Astrocyte (in vitro differentiated cells and primary cell): ENCODE measurements around the gene DAGLA. TPM values are rescaled to one million over a fixed set of nuclear protein-coding genes. Genes with fewer than 3 reads are reported as not detected.

Experiments used
- DNase-seq: peaks from one replicate; pipeline ENCODE4 v3.0.0-alpha.2; 2010; ENCODE audit warnings: low read depth
- FAIRE-seq: peaks from 2 replicates; lab custom pipeline; 2011; peaks lifted over from hg19 to GRCh38; lab: Jason Lieb, UNC
- H2AFZ ChIP-seq: 2 replicates; pipeline ENCODE4 v1.6.0; 2012; ENCODE audit warnings: low read depth, low read length, inconsistent platforms
- H3K27ac ChIP-seq: 2 replicates; pipeline ENCODE4 v1.5.1; 2011; ENCODE audit warnings: low read depth, low read length, inconsistent platforms
- H3K27me3 ChIP-seq: 2 replicates; pipeline ENCODE4 v1.6.0; 2011; ENCODE audit warnings: low read length, inconsistent platforms; ENCODE audit not compliant: insufficient read depth
- H3K36me3 ChIP-seq: 2 replicates; pipeline ENCODE4 v1.5.1; 2011; ENCODE audit warnings: low read length, inconsistent platforms; ENCODE audit not compliant: insufficient read depth
- H3K4me1 ChIP-seq: 2 replicates; pipeline ENCODE4 v1.5.1; 2011; ENCODE audit warnings: low read length, inconsistent platforms; ENCODE audit not compliant: insufficient read depth
- H3K4me2 ChIP-seq: 2 replicates; pipeline ENCODE4 v1.6.0; 2012; ENCODE audit warnings: low read length, inconsistent platforms
- H3K4me3 ChIP-seq: 2 replicates; pipeline ENCODE4 v1.5.1; 2011; ENCODE audit warnings: low read depth, mild to moderate bottlenecking, low read length, inconsistent platforms; ENCODE audit not compliant: insufficient read depth
- H3K79me2 ChIP-seq: 2 replicates; pipeline ENCODE4 v1.6.0; 2012; ENCODE audit warnings: mild to moderate bottlenecking, low read length, inconsistent platforms; ENCODE audit not compliant: insufficient read depth
- H3K9ac ChIP-seq: 2 replicates; pipeline ENCODE4 v1.6.0; 2012; ENCODE audit warnings: mild to moderate bottlenecking, low read length, inconsistent platforms
- H3K9me3 ChIP-seq: 2 replicates; pipeline ENCODE4 v1.5.1; 2012; ENCODE audit warnings: low read depth, mild to moderate bottlenecking, low read length, inconsistent platforms; ENCODE audit not compliant: insufficient read depth
- H4K20me1 ChIP-seq: 2 replicates; pipeline ENCODE4 v1.6.0; 2012; ENCODE audit warnings: low read length, inconsistent platforms; ENCODE audit not compliant: insufficient read depth
- H3K27ac Mint-ChIP-seq: one replicate; pipeline ENCODE4 v1.8.0; 2021; ENCODE audit warnings: mild to moderate bottlenecking, mixed read lengths; ENCODE audit not compliant: unreplicated experiment
- H3K27me3 Mint-ChIP-seq: one replicate; pipeline ENCODE4 v1.8.0; 2021; ENCODE audit warnings: low read depth, mixed read lengths; ENCODE audit not compliant: unreplicated experiment
- H3K36me3 Mint-ChIP-seq: one replicate; pipeline ENCODE4 v1.8.0; 2021; ENCODE audit warnings: low read depth, mixed read lengths; ENCODE audit not compliant: unreplicated experiment
- H3K4me1 Mint-ChIP-seq: one replicate; pipeline ENCODE4 v1.8.0; 2021; ENCODE audit warnings: low read depth, mixed read lengths; ENCODE audit not compliant: unreplicated experiment
- H3K4me3 Mint-ChIP-seq: one replicate; pipeline ENCODE4 v1.8.0; 2021; ENCODE audit warnings: mild to moderate bottlenecking, moderate library complexity, mixed read lengths; ENCODE audit not compliant: unreplicated experiment
- H3K9me3 Mint-ChIP-seq: one replicate; pipeline ENCODE4 v1.8.0; 2021; ENCODE audit warnings: mild to moderate bottlenecking, mixed read lengths; ENCODE audit not compliant: unreplicated experiment
- CTCF ChIP-seq: IDR thresholded peaks from 2 replicates; pipeline ENCODE4 v1.5.1; 2011; ENCODE audit warnings: low read depth, mild to moderate bottlenecking, inconsistent platforms, low read length, moderate library complexity; ENCODE audit not compliant: insufficient read depth
- EZH2 ChIP-seq: IDR thresholded peaks from 2 replicates; pipeline ENCODE4 v1.6.1; 2012; ENCODE audit warnings: mild to moderate bottlenecking, low read length, inconsistent platforms; ENCODE audit not compliant: insufficient read depth
- total RNA-seq: library from RNA; stranded (reverse); gene quantifications from 2 replicates; pipeline ENCODE4 v1.2.1, GENCODE V29; 2021

DAGLA gene
- total RNA-seq, 1 donor from 2014 or later: 5.5 TPM

- no peak overlapping the region for H3K4me3 ChIP-seq
- no peaks in the 10 kb centered on the region for H3K36me3 ChIP-seq
- no peak for FAIRE-seq
- no peak for TF ChIP-seq EZH2
- no peak for TF ChIP-seq CTCF
- no peak for DNase-seq
- no peak overlapping the region for H3K27ac ChIP-seq
- no peak overlapping the region for H3K9ac ChIP-seq
- H4K20me1 ChIP-seq: peaks cover 47% of the 10 kb centered on the region
- H3K27me3 Mint-ChIP-seq: peaks cover 37% of the 10 kb centered on the region
- H3K4me1 ChIP-seq: no peaks in the 10 kb centered on the region
- peaks cover 4% of the 10 kb centered on the region for H3K4me1 Mint-ChIP-seq
- no peaks in the 10 kb centered on the region for H3K36me3 Mint-ChIP-seq
- H3K79me2 ChIP-seq: peaks cover 3% of the 10 kb centered on the region
- H3K4me3 Mint-ChIP-seq: no peak overlapping the region
- H3K27me3 ChIP-seq: no peaks in the 10 kb centered on the region
- no peaks in the 10 kb centered on the region for H3K9me3 Mint-ChIP-seq
- no peak overlapping the region for H3K4me2 ChIP-seq
- no peak overlapping the region for H3K27ac Mint-ChIP-seq
- no peaks in the 10 kb centered on the region for H3K9me3 ChIP-seq
- no peak overlapping the region for H2AFZ ChIP-seq
Measured at GRCh38 chr11:61709110-61709509, 28.9 kb downstream of the DAGLA start.

GRCh38 chr11:61709572-61709971, 29.4 kb downstream of the DAGLA start:
- Histone ChIP-seq H3K4me1 (no peaks in the 10 kb centered on the region), H3K27me3 (no peaks in the 10 kb centered on the region), H2AFZ (no peak overlapping the region), H3K36me3 (no peaks in the 10 kb centered on the region), H3K79me2 (peaks cover 3% of the 10 kb centered on the region), H3K4me3 (no peak overlapping the region), H3K9ac (no peak overlapping the region), H4K20me1 (peaks cover 43% of the 10 kb centered on the region), H3K9me3 (no peaks in the 10 kb centered on the region), H3K4me2 (no peak overlapping the region), H3K27ac (no peak overlapping the region)
- Mint-ChIP-seq H3K4me3 (no peak overlapping the region), H3K36me3 (no peaks in the 10 kb centered on the region), H3K4me1 (peaks cover 4% of the 10 kb centered on the region), H3K9me3 (no peaks in the 10 kb centered on the region), H3K27me3 (peaks cover 37% of the 10 kb centered on the region), H3K27ac (no peak overlapping the region)
- DNase-seq (no peak), FAIRE-seq (no peak)
- TF ChIP-seq CTCF: no peak
- no peak for TF ChIP-seq EZH2

GRCh38 chr11:61710019-61710418, 29.8 kb downstream of the DAGLA start:
- no peak for FAIRE-seq
- DNase-seq: no peak
- Histone ChIP-seq H3K9ac (no peak overlapping the region), H3K79me2 (peaks cover 3% of the 10 kb centered on the region), H4K20me1 (peaks cover 40% of the 10 kb centered on the region), H3K36me3 (no peaks in the 10 kb centered on the region), H3K9me3 (no peaks in the 10 kb centered on the region), H3K27me3 (no peaks in the 10 kb centered on the region), H3K4me3 (no peak overlapping the region), H3K4me2 (no peak overlapping the region), H2AFZ (no peak overlapping the region), H3K27ac (no peak overlapping the region), H3K4me1 (no peaks in the 10 kb centered on the region)
- TF ChIP-seq EZH2: no peak
- no peak for TF ChIP-seq CTCF
- H3K4me1 Mint-ChIP-seq: peaks cover 4% of the 10 kb centered on the region
- H3K9me3 Mint-ChIP-seq: no peaks in the 10 kb centered on the region
- H3K4me3 Mint-ChIP-seq: no peak overlapping the region
- peaks cover 40% of the 10 kb centered on the region for H3K27me3 Mint-ChIP-seq
- H3K36me3 Mint-ChIP-seq: no peaks in the 10 kb centered on the region
- no peak overlapping the region for H3K27ac Mint-ChIP-seq
